IPS-11a (cell line): Measurements from ENCODE around the gene P2RX4.
"Not testable (repeated sequence)": the region's sequence is repeated elsewhere in the genome, so short reads cannot be mapped to it uniquely, and the experiment has no call there.

Experiments used
- H3K4me3 ChIP-seq: one replicate; pipeline ENCODE4 v1.5.1; 2013; ENCODE audit warnings: low read depth, low read length, control low read depth

The P2RX4 gene

DNA sequence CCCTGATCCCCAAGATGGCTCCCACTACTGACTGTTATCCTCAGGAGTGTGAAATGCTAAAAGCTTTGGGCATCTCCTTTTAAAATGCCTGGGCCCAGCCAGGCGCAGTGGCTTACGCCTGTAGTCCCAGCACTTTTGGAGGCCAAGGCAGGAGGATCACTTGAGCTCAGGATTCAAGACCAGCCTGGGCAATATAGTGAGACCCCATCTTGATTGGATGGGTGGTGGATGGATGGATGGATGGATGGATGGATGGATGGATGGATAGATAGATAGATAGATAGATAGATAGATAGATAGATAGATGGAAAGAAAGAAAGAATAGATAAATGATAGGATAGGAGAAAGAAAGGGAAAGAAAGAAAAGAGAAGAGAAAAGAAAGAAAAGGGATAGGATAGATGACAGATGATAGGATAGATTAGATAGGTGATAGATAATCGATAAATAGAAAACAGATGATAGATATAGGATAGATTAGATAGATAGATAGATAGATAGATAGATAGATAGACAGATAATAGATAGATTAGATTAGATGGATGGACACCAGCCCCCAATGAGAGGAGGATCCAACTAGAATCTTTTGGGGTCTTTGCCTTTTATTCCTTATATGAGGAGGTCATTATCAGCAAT, 9.5 kb downstream of the P2RX4 start:
- H3K4me3 ChIP-seq: no peak overlapping the region

DNA sequence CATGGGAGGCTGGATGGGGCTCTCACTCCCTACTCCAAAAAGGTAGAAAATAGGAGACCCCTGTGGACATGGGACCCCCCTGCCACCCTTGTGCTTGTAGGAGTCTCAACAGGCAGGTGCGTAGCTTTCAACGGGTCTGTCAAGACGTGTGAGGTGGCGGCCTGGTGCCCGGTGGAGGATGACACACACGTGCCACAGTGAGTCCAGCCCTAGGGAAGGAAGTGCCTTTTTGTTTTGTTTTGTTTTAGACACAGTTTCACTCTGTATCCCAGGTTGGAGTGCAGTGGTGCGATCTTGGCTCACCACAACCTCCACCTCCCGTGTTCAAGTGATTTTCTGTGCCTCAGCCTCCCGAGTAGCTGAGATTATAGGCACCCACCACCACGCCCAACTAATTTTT, 12.9 kb downstream of the P2RX4 start:
- no peak overlapping the region for H3K4me3 ChIP-seq

DNA sequence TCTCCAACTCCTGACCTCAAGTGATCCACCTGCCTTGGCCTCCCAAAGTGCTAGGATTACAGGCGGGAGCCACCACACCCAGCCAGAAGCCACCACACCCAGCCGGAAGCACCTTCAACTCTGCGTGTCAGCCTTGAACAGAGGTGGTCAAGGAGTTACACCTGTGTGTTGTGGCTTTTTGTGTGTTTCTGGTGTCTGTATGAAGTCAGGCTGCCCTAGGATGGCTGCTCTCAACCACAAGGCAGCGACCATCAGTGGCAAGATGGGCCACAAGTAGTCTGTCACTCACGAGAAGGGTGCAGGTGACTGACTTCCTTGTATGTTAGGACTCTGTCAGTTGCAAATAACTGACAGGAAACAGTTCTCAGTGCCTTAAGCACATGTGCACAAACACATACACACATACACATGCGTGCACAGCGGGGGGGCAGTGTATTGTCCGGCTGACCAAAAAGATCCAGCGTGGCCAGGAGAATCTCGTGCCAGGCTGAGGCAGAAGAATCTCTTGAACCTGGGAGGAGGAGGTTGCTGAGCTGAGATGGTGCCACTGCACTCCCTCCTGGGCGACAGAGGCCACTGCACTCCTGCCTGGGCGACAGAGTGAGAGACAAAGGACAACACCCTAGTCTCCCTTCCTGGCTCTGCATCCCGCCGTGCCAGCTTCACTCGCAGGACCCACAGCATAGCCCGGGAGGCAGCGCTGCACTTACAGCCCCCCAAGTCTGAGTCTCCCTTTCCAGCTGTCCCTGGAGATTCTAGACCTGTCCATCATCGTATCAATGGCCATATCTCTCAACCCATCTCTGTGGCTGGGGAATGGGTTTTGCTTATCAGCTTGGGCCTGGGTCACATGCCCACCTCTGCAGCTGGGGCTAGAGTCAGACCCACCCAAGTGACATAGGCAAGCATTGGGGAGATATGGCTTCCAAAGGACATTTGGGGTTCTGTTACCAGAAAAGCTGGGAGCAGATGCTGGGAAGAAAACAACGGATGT, 13.7 kb downstream of the P2RX4 start:
- H3K4me3 ChIP-seq: no peak overlapping the region

DNA sequence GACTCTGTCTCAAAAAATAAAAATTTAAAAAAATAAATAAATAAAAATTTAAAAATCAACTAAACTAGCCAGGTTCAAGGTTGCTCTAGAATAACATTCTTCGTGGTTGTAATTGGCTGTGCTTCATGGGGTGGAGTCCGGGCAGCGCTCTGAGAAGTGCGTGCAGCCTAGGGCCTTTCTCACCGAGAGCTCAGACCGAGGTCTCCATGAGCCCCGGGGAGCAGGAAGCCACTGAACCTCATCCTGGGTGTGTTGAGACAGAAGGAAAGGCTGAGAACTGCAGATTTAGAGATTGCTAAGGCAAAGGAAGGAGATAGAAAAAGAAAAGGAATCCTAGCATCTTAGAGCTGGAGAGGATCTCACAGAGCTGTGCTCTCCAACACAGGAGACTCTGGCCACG, 14.7 kb downstream of the P2RX4 start:
- H3K4me3 ChIP-seq: no peak overlapping the region

DNA sequence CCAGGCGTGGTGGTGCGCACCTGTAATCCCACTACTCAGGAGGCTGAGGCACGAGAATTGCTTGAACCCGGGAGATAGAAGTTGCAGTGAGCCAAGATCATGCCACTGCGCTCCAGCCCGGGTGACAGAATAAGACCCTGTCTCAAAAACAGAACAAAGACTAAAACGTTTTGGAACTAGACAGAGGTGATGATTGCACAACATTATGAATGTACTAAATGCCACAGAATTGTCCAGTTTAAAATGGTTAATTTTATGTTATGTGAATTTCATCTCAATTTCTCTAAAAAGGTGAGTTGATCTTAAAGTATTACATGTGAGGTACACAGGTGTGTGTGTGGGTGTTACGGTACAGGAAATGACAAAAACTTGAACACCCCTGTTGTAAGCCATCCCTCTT, 16.5 kb downstream of the P2RX4 start:
- no peak overlapping the region for H3K4me3 ChIP-seq

DNA sequence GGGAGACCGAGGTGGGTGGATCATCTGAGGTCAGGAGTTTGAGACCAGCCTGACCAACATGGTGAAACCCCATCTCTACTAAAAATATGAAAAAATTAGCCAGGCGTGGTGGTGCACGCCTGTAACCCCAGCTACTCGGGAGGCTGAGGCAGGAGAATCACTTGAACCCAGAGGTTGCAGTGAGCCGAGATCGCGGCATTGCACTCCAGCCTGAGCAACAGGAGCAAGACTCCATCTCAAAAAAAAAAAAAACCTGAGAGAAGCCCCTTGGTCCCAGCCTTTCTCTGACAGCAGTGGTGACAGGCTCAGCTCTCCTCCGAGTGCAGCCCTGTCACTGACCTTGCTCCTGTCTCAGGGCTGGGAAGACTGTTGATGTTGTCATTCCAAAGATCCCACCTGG, 16.9 kb downstream of the P2RX4 start:
- H3K4me3 ChIP-seq: not testable (repeated sequence)

- no peak overlapping the region for H3K4me3 ChIP-seq
Observed at GRCh38 chr12:121227294-121227693, 17.4 kb downstream of the P2RX4 start.

DNA sequence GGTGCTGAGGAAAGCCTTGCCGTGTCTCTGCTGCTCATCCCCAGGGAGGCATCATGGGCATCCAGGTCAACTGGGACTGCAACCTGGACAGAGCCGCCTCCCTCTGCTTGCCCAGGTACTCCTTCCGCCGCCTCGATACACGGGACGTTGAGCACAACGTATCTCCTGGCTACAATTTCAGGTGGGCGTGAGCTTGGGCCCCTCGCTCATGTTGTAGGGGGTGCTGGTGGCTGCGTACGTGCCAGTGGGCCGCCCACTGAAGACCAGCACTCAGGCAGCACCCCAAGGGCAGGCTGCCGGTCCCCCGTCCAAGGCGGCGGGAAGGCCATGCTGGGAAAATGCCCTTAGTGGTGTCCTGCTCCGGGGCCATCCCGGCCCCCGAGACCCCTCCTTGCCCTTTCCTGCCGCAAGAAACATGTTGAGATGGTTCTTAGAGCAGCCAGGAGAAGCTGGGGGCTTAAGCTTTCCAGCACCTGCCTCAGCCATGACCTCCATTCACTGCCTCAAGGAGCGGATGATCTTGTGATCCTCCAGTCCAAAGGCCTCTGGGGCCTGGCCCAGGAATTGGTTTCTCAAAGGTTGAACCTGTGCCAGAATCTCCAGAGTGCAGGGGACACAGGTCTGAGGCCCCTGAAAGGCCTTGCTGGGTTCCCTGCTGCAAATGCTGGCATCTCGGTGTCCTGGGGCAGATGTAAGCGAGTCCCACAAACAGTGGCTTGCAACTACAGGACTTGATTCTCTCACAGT, 19.2 kb downstream of the P2RX4 start:
- H3K4me3 ChIP-seq: no peak overlapping the region

DNA sequence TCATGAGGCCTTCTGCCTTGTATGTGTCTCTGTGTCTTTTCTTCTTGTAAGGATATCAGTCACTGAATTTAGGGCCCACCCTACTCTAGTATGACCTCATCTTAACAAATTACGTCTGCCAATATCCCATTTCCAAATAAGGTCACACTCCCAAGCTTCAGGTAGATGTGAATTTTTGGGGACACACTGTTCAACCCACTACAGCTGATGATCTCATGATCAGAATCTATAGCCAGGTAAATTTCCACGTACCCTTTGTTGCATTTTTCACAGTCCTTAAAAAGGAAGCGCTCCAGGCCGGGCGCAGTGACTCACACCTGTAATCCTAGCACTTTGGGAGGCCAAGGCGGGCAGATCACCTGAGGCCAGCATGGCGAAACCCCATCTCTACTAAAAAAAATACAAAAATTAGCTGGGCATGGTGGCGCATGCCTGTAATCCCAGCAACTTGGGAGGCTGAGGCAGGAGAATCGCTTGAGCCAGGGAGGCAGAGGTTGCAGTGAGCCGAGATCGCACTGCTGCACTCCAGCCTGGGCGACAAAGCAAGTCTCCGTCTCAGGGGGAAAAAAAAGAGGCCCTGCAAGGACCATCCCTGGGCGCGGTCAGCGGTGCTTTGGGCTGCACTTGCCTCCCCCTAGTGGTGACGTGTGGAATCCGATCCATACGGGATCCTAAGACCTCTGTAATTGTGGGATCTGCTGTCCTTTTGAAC, 20.1 kb downstream of the P2RX4 start:
- H3K4me3 ChIP-seq: not testable (repeated sequence)

GRCh38 chr12:121230538-121230907, 20.6 kb downstream of the P2RX4 start:
- H3K4me3 ChIP-seq: no peak overlapping the region

DNA sequence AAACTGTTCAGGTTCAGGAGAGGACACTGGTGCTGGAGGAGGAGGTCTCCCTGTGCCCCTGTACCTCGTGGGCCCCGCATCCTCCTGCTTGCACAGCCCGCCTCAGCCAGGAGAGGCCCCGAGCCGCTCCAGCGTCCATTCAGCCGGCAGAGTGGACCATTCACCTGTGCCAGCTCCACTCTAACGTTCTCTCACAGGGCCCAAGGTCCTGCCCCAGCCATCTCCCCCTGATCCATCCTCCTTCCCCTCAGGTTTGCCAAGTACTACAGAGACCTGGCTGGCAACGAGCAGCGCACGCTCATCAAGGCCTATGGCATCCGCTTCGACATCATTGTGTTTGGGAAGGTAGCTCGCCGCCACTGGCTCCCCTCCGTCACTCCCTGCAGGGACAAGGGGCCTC, 22.2 kb downstream of the P2RX4 start:
- no peak overlapping the region for H3K4me3 ChIP-seq

GRCh38 chr12:121232977-121233627, 23.2 kb downstream of the P2RX4 start:
- H3K4me3 ChIP-seq: no peak overlapping the region

GRCh38 chr12:121233628-121234020, 23.7 kb downstream of the P2RX4 start:
- H3K4me3 ChIP-seq: no peak overlapping the region

DNA sequence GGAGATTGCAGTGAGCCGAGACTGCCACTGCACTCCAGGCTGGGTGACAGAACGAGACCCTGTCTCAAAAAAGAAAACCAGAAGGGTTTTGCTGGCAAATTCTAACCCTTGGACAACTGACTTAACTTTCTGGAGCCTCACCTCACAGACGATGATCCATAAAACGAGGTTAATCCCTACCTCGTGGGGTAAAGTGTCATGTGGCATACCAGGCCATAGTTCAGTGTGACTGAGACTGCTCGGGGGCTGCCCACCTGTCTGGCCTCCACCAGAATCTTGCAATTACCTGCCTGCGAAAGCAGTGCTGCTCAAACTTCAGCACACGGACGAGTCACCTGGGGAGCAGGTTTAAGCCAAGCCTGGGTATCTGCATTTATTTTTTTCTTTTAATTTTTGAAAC, 26.8 kb downstream of the P2RX4 start:
- no peak overlapping the region for H3K4me3 ChIP-seq

- no peak overlapping the region for H3K4me3 ChIP-seq
Observed at GRCh38 chr12:121237415-121237814, 27.5 kb downstream of the P2RX4 start.

GRCh38 chr12:121238086-121238485, 28.2 kb downstream of the P2RX4 start:
- H3K4me3 ChIP-seq: no peak overlapping the region

- H3K4me3 ChIP-seq: no peak overlapping the region
Observed at GRCh38 chr12:121238604-121239350, 28.8 kb downstream of the P2RX4 start.

DNA sequence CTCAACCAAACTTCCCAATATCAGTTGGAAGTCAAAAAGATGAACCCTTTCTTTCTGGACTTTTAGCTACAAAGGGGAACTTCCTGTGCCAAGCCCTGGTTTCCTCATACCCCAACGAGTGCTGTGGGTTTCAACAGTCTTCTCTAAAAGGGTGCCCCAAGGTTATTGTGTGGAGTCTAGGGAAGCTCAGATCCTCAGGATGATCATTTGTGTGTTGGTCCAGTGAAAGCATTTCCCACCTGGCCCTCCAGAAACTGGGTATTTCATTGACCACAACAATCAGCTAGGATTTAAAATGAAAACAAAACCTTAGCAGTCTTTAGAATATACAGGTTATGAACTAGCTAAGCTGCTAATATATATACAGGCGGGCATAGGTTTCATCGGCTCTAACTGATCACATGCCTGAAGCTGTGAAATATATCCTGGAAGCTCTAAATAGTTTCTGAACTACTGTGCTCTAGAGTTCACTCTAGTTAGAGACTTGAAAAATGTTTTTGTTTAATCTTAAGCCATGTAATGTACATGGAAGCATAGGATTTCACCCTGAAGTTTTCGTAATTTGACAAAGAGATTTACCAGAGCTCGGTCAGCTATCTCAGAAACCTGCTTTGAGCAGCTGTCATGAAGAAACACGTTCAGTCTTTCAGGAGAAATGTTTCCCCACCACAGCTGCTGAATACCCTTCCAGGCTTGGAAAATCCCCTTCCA, 29.6 kb downstream of the P2RX4 start:
- H3K4me3 ChIP-seq: no peak overlapping the region

DNA sequence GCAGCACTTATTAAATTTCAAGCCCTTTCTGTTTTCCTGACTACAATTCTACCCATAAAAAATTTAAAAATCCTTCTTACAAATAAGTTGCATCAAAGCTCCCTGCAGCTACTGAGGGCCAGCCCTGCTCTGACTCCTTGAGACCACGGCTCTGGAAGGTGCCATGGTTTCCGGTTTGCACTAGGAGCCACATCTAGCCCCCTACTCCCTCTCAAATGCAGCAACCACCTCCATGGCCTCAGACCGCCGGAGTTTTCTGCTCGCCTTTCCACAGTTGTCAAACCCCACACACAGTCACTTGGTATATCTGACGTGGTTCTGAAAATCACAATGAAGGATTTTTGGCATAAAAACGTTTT, 30.1 kb downstream of the P2RX4 start:
- H3K4me3 ChIP-seq: no peak overlapping the region
